Breast epithelium (tissue), 3 donors: Measurements from ENCODE around the gene CMTM4.

Experiments used
- POLR2A ChIP-seq: fragments of 450-650 bp; IDR thresholded peaks from one replicate; pipeline ENCODE4 v1.6.1; 2016; ENCODE audit warnings: antibody characterized with exemption, mild to moderate bottlenecking, moderate library complexity
- POLR2AphosphoS5 ChIP-seq, 3 donors: sonication (generic); formaldehyde crosslinking; IDR thresholded peaks; one replicate each; pipeline ENCODE4 v1.6.1; 2017; ENCODE audit warnings: antibody characterized with exemption in 3 of 3
- TF ChIP-seq, protein P1 (sequence below), 3 donors: fragments of 450-650 bp; IDR thresholded peaks; one replicate each; pipeline ENCODE4 v1.5.1; 2016 to 2017; ENCODE audit warnings: antibody characterized with exemption in 3 of 3, mild to moderate bottlenecking in 3 of 3, moderate library complexity in 3 of 3

DNA sequence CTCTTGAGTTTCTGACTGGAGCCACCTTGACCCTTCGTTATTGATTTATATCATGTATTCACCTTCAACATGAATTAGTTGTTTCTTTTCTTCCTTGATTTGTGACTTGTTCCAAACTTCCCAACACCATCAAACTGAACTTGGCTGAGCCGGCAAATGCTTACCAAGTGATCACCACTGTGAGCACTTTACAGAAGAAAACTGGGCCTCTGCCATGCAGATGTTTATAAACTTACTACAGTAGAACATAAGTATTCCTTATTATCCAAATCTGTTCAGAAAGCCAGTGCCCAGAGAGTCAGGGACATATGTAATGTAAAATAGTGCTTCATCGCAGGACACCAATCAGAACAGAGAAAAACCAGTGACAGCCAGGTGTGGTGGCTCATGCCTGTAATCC, 19.9 kb downstream of the CMTM4 start:
- TF ChIP-seq POLR2A, result no peak
- TF ChIP-seq, protein P1, sequence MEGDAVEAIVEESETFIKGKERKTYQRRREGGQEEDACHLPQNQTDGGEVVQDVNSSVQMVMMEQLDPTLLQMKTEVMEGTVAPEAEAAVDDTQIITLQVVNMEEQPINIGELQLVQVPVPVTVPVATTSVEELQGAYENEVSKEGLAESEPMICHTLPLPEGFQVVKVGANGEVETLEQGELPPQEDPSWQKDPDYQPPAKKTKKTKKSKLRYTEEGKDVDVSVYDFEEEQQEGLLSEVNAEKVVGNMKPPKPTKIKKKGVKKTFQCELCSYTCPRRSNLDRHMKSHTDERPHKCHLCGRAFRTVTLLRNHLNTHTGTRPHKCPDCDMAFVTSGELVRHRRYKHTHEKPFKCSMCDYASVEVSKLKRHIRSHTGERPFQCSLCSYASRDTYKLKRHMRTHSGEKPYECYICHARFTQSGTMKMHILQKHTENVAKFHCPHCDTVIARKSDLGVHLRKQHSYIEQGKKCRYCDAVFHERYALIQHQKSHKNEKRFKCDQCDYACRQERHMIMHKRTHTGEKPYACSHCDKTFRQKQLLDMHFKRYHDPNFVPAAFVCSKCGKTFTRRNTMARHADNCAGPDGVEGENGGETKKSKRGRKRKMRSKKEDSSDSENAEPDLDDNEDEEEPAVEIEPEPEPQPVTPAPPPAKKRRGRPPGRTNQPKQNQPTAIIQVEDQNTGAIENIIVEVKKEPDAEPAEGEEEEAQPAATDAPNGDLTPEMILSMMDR (IDR thresholded peaks at IDR 0.05), result no peak
- no peak for TF ChIP-seq POLR2AphosphoS5 (IDR thresholded peaks at IDR 0.05)
